Measurements from ENCODE around the gene ALDOA. TPM values are rescaled to one million over a fixed set of nuclear protein-coding genes. Genes with fewer than 3 reads are reported as not detected.

ALDOA gene
- total RNA-seq, 4 donors from 2014 or later, result 175 to 905 (median 489) TPM

GRCh38 chr16:30041841-30042240 lies 23.7 kb upstream of the ALDOA start:
- Histone ChIP-seq H3K36me3 (no peaks in the 10 kb centered on the region), H3K4me3 (no peak overlapping the region), H3K4me1 (no peaks in the 10 kb centered on the region), H3K27me3 (no peaks in the 10 kb centered on the region), H3K27ac (no peak overlapping the region), H3K9me3 (no peaks in the 10 kb centered on the region)
- intact Hi-C loops (cut with DNase I; ENCODE audit: low total_unique reads), result no loop called here
- TF ChIP-seq CTCF (IDR thresholded peaks at IDR 0.05) (peak; percentile 21 to 39 (median 33)), POLR2A (IDR thresholded peaks at IDR 0.05) (no peak)
- no peak for DNase-seq

- H3K4me1 ChIP-seq, result no peaks in the 10 kb centered on the region
- no peak overlapping the region for H3K27ac ChIP-seq
- intact Hi-C loops (cut with DNase I; ENCODE audit: low total_unique reads), result no loop called here
- H3K4me3 ChIP-seq, result no peak overlapping the region
- H3K9me3 ChIP-seq, result no peaks in the 10 kb centered on the region
- TF ChIP-seq POLR2A (IDR thresholded peaks at IDR 0.05) (no peak), CTCF (IDR thresholded peaks at IDR 0.05) (no peak)
- H3K27me3 ChIP-seq, result no peaks in the 10 kb centered on the region
- H3K36me3 ChIP-seq, result no peaks in the 10 kb centered on the region
- no peak for DNase-seq
Observed at GRCh38 chr16:30046178-30046577, 19.4 kb upstream of the ALDOA start.

- intact Hi-C loops (cut with DNase I; ENCODE audit: low total_unique reads), result no loop called here
- DNase-seq, result no peak
- no peak overlapping the region for H3K4me3 ChIP-seq
- no peak overlapping the region for H3K27ac ChIP-seq
- no peak for TF ChIP-seq CTCF (IDR thresholded peaks at IDR 0.05)
- no peak for TF ChIP-seq POLR2A (IDR thresholded peaks at IDR 0.05)
- H3K27me3 ChIP-seq, result no peaks in the 10 kb centered on the region
- no peaks in the 10 kb centered on the region for H3K9me3 ChIP-seq
- no peaks in the 10 kb centered on the region for H3K4me1 ChIP-seq
- H3K36me3 ChIP-seq, result no peaks in the 10 kb centered on the region
Observed at GRCh38 chr16:30046588-30046987, 19.0 kb upstream of the ALDOA start.

- peaks cover 0 to 6% of the 10 kb centered on the region in 2 donors for H3K4me1 ChIP-seq
- H3K27me3 ChIP-seq, result no peaks in the 10 kb centered on the region
- no peak for TF ChIP-seq POLR2A (IDR thresholded peaks at IDR 0.05)
- H3K27ac ChIP-seq, result no peak overlapping the region
- no peak overlapping the region for H3K4me3 ChIP-seq
- no peak for DNase-seq
- intact Hi-C loops (cut with DNase I; ENCODE audit: low total_unique reads), result no loop called here
- no peaks in the 10 kb centered on the region for H3K9me3 ChIP-seq
- no peaks in the 10 kb centered on the region for H3K36me3 ChIP-seq
Observed at GRCh38 chr16:30049871-30050270, 15.7 kb upstream of the ALDOA start.

GRCh38 chr16:30051518-30051917 lies 14.0 kb upstream of the ALDOA start:
- intact Hi-C loops (cut with DNase I; ENCODE audit: low total_unique reads), result no loop called here
- DNase-seq, result no peak
- no peaks in the 10 kb centered on the region for H3K36me3 ChIP-seq
- H3K27ac ChIP-seq, result no peak overlapping the region
- H3K4me3 ChIP-seq, result no peak overlapping the region
- TF ChIP-seq CTCF (IDR thresholded peaks at IDR 0.05) (no peak), POLR2A (IDR thresholded peaks at IDR 0.05) (no peak)
- H3K9me3 ChIP-seq, result no peaks in the 10 kb centered on the region
- H3K4me1 ChIP-seq, result peaks cover 0 to 6% of the 10 kb centered on the region in 2 donors
- no peaks in the 10 kb centered on the region for H3K27me3 ChIP-seq

All from uterus (tissue), 4 donors.